ENCODE results near the gene PLAAT2.

PLAAT2 gene

DNA sequence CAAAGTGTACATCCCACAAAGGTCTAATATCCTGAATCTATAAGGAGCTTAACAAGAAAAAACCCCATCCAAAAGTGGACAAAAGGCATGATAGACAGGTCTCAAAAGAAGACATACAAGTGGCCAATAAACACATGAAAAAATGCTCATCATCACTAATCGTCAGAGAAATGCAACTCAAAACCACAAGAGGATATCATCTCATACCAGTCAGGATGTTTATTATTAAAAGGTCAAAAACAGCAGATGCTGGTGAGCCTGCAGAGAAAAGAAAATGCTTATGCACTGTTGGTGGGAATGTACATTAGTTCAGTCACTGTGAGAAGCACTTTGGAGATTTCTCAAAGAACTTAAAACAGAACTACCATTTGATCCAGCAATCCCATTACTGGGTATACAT lies 44.6 kb downstream of the PLAAT2 start:
- no peak for DNase-seq (ENCODE audit: low read depth in 2 of 2)

DNA sequence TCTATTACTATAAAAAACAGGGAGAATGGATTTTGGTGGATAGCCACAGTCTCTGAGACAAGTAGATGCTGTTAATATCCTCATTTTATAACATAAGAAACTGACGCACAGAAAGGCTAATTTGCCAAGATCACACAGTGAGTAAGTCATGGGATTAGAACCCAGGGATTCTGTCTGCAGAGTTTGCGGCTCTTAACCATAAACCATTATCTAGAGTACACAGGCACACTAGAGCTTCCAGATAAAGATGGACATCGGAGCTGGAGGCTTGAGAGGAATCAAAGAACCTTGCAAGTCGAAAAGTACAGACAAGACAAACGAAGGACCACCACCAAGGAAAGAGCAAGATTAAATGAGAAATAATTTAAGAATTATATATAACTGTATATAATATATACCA lies 46.0 kb downstream of the PLAAT2 start:
- DNase-seq (ENCODE audit: low read depth in 2 of 2): no peak

DNA sequence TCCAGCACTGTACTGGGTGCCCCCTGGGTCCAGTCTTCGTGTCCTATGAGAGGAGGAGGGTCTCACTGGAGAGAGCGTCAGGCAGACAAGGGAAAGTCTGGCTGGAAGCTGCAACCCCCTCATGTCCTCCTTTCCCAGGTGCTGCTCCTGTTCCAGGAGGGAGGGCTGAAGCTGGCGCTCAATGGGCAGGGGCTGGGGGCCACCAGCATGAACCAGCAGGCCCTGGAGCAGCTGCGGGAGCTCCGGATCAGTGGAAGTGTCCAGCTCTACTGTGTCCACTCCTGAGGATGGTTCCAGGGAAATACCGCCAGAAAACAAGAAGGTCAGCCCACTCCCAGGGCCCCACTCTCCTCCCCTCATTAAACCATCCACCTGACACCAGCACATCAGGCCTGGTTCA lies 47.1 kb downstream of the PLAAT2 start:
- no peak for DNase-seq (ENCODE audit: low read depth in 2 of 2)

DNA sequence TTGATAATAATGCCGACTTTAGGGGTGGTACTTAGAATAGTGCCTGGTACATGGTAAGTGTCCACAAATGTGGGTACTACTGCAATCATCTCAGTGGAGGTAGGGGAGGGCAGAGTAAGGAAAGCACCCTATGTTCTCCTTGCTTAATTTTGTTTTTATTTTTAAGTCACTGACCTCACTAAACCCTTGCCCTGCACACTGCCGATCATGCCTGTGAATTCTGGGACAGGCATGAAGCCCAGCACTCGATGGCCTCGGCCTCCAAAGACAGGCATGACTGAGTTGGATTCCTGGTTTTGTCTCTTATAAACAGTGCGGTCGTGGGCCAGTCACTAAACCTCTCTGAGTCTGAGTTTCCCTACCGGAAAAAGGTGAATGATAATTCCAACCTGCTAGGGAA lies 50.4 kb downstream of the PLAAT2 start:
- no peak for DNase-seq (ENCODE audit: low read depth in 2 of 2)

DNA sequence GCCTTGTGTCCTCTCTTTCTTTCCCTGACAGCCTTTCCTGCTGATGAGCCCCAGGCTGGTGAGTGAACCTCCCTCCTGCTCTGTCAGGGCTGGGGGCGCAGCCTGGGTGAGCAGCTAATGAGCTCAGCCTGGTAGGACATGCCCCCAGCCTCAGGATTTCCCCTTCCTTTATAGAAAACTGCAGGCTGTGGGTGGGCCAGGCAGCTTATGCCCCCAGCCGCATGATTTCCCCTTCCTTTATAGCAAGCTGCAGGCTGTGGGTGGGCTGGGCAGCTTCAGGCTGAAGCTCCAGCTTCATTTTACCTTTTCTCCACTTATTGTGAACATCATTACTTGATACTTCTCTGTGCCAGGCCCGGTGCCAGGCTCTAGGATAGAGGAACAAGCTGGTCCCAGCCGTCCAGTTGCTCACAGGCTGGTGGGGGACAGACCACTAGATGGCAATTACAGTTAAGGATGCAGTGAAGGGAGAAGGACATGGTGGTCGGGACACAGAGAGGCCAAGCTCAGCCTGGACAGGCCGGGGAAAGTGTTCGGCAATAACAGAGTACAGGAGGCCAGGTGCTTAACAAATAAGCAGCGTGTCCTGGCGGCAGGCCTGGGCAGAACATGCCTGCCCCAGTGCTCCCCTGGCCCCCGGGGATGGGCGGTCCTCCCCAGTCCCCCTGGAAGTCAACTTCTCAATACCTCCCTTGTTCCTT lies 52.0 kb downstream of the PLAAT2 start:
- no peak for DNase-seq (ENCODE audit: low read depth in 2 of 2)

DNA sequence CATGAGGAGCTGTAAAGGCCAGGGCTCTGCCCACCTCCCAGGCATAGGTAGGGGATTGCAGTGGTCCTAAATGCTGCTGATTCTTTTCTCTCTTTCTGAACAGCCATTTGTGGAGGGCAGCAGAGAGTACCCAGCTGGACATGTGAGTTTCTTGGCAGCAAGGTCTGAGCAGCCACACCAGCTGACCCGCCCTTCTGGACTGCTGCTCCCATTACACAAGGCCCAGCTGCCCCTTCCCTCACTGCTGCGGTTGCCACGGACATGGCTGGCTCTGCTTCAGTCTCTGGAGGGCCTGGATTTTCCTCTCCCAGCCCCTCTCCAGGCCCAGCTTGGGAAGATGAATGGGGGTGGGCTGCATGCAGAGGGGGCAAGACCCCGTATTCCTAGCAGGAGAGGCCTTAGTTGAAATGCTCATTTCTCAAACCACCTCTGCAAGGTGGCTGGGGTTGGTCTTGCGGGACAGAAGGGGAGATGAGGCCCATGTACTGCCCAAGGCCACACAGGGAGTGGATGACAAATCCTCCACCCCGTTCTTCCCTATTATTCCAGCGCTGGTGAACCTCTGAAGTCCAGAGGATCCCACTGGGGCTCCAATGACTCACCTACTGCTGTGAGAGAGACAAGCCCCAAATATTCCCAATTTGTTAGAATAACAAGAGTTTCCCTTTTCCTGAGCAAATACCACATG lies 52.7 kb downstream of the PLAAT2 start:
- DNase-seq (ENCODE audit: low read depth in 2 of 2): no peak

DNA sequence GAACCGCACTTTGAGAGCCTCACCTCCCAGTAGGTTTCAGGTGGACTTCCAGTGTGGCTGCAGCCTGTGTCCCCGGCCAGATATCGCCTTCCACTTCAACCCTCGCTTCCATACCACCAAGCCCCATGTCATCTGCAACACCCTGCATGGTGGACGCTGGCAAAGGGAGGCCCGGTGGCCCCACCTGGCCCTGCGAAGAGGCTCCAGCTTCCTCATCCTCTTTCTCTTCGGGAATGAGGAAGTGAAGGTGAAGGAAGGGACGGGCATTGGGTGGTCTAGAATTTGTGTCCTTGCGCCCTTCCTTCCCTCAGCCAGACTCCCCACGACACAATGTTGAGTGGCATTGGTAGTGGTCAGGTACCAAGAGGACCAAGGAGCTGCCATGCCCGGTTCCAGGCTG lies 54.4 kb downstream of the PLAAT2 start:
- DNase-seq (ENCODE audit: low read depth in 2 of 2): no peak

DNA sequence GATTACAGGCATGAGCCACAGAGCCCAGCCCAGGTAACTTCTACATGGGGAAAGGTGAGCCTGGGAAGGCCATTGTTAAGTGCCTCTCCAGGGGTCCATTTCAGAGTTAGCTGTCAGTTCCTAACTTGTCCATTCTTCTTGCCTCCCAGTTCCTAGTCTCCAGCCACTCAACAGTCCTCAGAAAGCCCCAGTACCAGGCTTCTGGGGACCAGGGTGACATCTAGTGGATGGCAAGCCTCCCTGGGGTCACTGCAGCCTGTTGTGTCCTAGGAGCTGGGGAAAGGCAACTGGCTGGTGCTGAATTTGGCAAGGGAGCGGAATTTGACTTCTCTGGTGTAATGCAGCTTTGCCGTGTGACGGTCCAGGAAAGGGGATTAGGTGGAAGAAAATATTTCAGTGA lies 55.2 kb downstream of the PLAAT2 start:
- DNase-seq (ENCODE audit: low read depth in 2 of 2): no peak

DNA sequence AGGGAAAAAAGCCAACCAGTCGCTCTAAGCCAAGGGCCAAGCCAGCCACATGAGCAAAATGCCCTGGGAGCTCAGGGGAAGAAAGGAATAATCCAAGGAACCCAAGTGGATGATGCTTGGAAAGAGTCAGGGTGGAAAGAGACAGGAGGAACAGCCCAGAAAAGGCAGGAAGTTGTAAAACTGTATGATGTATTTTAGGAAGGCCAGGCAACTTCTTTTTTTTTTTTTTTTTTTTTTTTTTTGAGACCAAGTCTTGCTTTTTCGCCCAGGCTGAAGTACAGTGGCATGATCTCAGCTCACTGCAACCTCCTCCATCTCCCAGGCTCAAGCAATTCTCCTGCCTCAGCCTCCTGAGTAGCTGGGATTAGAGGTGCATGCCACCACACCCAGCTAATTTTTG lies 55.7 kb downstream of the PLAAT2 start:
- no peak for DNase-seq (ENCODE audit: low read depth in 2 of 2)

DNA sequence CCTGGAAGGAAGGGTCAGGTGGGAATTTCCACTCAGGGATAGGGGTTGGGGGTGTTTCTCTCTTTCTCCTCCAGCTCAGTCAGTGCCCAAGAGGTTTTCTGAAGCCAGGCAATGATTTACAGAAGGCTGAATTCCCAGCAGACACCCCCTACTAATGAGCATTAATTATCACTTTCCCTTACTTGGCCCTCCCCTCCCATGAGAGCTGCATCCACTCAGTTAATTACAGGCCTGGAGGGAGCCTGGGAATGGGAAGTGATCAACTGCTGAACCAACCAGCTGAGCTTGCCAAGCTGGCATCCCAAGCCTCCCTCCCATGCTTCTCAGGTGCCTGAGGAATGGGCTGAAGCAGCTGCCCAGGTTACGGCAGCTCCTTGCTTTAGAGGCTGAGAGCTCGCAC lies 56.3 kb downstream of the PLAAT2 start:
- no peak for DNase-seq (ENCODE audit: low read depth in 2 of 2)

DNA sequence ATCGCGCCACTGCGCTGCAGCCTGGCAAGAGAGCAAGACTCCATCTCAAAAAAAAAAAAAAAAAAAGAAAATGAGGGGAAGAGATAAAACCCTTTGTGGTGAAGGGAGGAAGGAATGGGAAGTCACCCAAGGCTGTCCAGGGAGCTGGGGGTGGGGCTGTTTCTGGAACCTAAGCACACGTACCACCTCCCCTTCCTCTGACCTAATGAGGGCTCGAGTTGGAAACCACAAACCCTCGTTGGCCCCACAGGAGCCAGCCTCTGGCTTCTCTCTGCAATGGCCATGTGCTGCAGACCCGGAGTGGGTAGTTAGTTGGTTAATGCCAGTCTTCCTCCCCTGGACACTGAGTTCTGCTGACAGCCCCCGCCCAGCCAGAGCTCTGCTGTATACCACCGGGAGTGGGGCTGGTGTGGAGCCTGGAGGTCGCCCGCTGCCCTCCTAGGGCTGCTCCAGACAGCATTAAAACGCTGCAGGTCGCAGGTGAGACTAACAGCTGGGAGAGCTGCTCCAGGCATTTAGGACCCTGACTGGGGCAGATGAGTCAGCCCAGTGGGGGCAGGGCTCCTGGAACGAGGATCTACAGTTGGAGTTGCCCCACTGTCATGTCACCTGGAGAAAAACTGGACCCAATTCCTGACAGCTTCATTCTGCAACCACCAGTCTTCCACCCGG lies 57.2 kb downstream of the PLAAT2 start, which contains the start of gene LGALS12:
LGALS12 (plus strand) TSS at position 228 of the 672 bp plus-strand sequence; CDS start at position 603, 375 bp downstream.
- DNase-seq (ENCODE audit: low read depth in 2 of 2): no peak

DNA sequence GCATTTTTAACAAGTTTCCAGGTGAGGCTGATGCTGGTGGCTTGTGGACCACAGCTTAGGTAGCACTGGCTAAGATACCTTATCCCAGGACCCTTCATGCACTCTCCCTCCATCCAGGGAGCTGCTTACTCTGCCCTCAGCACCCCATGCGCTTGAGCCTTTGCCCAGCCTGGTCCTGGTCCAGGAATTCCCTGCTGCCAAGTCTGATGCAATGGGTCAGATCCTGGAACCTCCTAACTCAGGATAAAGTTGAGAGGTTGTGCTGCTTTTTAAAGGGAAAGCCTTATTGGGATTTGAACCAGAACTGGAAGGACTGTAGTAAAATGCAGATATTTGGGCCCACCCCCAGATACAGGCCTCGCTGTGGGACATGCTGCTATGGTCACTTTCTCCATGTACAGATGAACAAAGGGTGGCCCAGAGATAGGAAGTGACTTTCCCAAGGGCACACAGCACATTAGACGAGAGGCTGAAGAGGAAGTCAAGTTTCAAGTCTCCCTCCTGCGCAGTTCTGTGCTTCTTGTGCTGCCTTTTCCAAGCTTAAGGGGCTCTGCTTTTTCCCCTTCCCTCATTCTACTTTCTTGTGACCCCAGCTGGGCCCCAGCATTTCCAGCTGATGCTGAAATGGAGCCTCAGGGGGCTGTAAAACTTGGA lies 58.1 kb downstream of the PLAAT2 start:
- no peak for DNase-seq (ENCODE audit: low read depth in 2 of 2)

DNA sequence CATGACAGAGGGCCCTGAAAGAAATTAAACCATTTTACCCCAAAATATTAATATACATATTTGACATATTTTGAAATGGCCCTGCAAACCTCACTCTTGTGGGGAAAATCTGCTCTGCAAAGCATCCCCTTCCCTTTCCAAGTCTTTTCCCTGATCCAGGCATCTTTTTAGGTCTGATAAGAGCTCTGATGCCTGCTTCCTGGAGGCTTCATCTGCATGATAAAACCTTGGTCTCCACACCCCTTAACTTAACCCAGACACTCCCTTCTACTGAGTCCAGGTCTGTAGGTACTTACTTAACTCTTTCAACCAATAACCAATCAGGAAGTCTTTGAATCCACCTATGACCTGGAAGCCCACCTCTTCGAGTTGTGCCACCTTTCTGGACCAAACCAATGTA lies 59.1 kb downstream of the PLAAT2 start:
- DNase-seq (ENCODE audit: low read depth in 2 of 2): no peak

DNA sequence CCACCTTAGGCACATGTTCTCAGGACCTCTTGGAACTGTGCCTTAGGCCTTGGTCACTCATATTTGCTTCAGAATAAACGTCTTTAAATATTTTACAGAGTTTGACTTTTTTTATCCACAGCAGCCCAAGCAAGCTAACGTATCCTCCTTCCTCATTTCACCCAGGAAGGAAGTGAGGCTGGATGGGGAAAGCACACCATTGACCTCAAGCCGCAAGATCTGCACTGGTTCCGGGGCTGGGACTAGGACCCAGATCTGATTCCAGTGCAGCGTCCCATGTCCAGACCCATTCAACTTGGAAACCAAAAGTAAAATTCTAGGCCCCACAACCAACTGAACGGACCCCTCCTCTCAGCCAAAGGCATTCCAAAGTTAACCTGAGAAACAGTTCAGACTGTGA lies 59.7 kb downstream of the PLAAT2 start:
- no peak for DNase-seq (ENCODE audit: low read depth in 2 of 2)

Measured in stimulated activated CD8-positive, alpha-beta memory T cell treated with anti-CD3 and anti-CD28 coated beads, Interleukin-7, amount 100 ng/mL, for 4 hours (primary cell).